EL (cell line): ENCODE data around the gene PAPOLA.
"Not testable (repeated sequence)": the region's sequence is repeated elsewhere in the genome, so short reads cannot be mapped to it uniquely, and the experiment has no call there.

Source experiments
- DNase-seq: peaks from one replicate; pipeline ENCODE4 v3.0.0-alpha.2; 2016

PAPOLA gene

DNA sequence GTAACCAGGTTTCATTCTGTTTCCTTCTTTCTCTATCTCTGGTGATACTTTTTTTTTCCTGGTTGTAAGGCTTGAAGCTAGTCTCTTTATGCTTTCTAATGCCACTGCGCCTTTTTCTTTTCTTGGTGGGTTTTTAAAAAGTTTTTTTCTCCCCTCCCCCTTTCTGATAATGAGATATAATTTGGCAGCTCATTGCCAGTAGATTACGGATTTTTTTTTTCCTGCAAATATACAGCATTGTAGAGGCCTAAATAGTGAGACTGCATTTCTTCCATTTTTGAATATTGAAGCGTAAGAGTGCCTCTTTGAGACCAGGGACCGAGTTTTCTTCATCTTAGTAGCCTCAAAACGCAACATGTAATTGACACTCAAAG is 1.1 kb downstream of the PAPOLA start:
- no peak for DNase-seq

DNA sequence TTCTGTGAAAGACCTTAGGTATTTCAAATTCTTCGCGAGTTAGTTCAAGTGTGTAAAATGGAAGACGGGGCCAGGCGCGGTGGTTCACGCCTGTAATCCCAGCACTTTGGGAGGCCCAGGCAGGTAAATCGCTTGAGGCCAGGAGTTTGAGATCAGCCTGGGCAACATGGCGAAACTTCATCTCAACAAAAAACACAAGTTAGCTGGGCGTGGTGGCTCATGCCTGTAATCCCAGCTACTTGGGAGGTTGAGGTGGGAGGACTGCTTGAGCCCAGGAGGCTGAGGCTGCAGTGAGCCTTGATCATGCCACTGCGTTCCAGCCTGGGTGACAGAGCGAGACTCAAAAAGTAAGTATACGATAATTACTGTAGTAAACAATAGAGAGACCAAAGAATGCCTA is 2.2 kb downstream of the PAPOLA start:
- DNase-seq: not testable (repeated sequence)

DNA sequence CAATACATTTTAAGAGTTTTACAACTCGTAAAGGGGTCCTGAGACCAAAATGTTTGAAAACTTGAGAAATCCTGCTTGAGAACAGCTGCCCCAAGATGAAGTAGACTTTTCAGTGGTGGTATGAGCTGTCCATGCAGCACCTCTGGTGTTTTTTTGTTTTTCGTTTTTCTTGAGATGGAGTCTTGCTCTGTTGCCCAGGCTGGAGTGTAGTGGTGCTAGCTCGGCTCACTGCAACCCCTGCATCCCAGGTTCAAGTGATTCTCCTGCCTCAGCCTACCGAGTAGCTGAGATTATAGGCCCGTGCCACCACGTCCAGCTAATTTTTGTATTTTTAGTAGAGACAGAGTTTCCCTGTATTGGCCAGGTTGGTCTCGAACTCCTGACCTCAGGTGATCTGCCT is 5.5 kb downstream of the PAPOLA start:
- DNase-seq: no peak

DNA sequence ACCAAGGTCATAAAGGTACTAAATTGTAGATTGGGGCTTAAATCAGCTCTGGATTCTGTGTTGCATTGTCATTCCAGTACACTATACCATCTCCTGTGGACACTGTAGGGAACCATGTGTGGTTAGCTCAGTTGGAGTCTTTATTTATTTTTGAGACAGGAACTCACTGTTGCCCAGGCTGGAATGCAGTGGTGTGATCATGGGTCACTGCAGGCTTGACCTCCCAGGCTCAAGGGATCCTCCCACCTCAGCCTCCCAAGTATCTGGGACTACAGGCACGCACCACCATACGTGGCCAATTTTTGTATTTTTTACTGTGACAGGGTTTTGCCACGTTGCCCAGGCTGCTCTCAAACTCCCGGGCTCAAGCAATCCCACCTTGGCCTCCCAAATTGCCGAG is 6.7 kb downstream of the PAPOLA start:
- peak; percentile 35 for DNase-seq

DNA sequence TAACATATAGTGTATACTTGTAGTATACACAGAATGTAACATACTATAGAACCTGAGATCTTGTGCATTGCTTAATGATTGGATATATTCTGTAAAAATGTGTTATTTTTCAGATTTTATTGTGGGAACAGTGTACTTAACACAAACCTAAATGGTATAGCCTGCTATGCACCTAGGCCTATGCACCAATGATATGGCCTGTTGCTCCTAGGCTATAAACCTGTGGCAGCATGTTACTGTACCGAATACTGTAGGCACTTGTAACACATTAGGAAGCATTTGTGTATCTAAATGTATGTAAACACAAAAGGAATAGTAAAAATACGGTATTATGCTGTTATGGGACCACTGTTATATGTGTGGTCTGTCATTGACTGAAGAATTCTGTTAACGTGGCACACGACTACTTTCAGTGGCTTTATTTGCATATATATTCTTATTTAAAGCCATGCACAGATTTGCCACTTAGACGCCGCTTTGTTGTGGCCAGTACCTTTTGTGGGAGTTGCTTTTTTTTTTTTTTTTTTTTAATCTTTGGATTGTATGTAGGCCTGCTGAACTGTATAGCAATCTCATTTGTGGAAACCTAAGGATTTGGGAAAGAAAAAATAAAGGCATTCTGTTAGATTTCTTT is 7.4 kb downstream of the PAPOLA start:
- no peak for DNase-seq

DNA sequence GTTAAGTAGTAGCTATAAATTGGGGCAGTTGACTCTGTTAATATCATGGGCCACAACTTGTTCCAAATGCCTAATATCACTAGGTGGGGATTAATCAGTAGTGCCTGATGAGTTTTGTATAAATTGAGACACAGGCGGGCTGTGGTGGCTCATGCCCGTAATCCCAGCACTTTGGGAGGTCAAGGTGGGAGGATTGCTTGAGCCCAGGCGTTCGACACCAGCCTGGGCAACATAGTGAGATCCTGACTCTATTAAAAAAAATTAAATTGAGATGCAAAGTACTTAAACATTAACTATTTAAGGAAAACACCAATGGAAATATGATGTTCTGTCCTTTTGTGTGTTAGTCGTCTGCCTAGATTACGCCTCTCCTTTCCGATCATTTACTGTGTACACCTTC is 9.0 kb downstream of the PAPOLA start:
- DNase-seq: no peak

DNA sequence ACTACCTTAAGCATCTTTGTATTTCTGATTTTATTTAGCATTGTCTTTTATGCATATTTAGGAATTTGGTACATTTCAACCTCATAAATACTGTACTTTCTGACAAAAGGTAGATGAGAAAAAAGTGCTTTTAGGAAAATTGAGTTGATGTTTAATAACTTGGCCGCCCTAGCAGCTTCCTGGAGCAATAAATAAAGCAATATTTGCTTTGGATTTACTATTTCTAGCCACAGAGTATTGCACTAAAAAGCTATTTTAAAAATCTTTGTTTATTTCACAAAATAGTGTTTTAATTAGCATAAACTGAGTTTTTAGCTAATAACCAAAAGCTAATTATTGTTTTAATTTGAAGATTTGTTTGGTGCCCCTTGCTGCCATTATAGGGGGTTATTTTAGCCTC is 9.5 kb downstream of the PAPOLA start:
- no peak for DNase-seq

DNA sequence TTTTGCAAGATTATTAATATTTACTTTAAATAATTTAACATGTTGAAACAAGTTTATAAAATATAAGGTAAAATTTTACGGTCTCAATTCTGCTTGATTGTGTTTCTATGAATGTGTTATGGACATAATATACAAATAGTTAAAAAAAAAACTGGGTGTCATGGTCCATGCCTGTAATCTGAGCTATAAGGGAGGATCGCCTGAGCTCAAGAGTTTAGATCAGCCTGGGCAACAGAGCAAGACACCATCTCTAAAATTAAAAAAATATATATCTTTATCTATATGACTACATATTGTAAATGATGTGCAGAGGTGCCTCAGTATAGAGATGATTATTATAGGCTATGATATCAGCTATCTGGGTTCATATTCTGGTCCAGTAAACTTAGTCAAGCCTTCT is 9.9 kb downstream of the PAPOLA start:
- DNase-seq: no peak

DNA sequence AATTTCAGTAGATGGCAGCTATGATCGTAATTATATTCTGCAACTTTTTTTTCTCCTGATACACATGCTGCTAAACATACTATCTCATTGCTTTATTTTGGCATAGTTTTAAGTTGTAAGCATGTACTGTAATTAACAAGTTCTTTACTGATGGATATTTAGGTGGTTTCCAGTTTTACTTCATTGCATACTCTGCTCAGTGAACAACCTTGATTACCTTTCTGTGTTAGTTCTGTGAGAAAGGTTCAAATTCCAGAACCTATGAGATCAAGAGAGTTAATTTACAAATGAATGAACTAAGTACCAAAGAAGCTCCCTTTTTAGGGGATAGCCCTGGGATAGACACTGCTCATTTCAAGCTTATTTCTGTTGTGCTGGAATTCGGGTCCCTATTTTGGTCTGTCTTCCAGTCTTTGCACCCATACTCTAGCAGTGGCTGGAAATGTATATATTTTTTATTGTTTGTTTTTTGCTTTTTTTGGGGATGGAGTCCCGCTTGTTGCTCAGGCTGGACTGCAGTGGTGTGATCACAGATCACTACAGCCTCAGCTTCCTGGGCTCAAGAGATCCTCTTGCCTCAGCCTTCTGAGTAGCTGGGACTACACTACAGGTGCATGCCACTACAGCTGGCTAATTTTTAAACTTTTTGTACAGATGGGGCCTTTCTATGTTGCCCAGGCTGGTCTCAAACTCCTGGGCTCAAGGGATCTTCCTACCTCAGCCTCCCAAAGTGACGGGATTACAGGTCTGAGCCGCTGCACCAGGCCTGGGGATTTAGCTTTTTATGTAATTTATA is 10.6 kb downstream of the PAPOLA start:
- DNase-seq: no peak

DNA sequence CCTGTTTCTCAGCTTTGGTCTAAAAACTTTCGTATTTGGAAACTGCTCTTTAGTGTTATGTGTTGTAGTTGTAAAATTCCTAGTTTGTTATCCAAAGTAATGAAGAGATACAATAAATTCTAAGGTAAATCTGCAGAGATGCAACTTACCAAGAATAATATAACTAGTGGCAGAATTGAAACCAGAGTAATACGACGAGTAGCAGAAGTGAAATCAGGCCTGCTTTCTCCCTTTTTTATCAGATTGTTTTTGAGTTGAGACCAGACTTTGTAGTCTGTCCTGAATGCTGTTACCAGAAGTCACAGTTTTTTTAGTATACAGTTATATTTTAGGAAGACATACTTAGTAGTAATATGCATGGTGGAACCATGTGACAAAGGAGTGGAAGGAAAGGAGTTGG is 12.5 kb downstream of the PAPOLA start:
- no peak for DNase-seq

DNA sequence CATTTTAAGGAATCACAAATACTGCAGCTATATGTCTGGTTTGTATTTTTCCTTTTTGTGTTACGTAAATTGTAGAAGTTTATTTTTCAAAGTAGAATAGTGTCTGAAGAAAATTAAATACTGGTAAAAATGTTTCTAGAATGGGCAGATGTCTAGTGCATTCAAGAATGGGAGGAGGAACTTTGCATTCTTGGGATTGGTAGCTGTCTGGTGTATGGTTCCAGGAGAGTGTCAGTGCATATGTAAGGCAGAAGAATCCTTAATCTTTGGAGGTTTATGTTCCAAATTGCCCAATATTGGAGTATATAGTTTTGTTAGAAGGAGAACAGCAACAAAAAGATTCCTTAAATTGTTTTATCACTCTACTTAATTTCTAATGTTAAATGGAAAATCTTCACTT is 13.5 kb downstream of the PAPOLA start:
- DNase-seq: no peak

DNA sequence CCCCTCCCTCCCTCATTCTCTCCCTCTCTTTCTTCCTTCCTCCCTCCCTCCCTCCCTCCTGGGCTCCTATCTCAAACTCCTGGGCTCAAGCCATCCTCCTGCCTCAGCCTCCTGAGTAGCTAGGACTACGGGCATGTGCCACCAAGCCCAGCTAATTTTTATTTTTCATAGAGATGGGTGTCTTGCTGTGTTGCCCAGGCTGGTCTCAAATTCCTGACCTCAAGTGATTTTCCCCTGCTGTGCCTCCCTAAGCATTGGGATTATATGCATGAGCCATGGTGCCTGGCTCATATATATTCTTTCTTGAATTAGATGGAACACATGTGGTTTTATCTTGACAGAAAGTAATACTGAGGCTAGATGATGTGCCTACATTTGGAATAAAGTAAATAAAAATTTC is 14.2 kb downstream of the PAPOLA start:
- DNase-seq: no peak

DNA sequence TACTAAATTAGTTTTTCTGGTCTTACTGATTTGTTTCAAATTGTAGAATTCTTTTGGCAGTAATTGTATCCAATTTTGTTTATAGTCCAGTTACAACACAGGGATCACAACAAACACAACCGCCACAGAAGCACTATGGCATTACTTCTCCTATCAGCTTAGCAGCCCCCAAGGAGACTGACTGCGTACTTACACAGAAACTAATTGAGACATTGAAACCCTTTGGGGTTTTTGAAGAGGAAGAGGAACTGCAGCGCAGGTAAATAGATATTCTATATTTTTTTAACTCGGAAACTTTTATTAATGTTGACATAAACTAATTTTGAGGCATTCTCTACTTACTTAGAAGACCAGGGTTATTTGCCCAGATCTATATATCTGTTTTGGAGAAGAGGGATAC is 17.8 kb downstream of the PAPOLA start:
- DNase-seq: no peak

DNA sequence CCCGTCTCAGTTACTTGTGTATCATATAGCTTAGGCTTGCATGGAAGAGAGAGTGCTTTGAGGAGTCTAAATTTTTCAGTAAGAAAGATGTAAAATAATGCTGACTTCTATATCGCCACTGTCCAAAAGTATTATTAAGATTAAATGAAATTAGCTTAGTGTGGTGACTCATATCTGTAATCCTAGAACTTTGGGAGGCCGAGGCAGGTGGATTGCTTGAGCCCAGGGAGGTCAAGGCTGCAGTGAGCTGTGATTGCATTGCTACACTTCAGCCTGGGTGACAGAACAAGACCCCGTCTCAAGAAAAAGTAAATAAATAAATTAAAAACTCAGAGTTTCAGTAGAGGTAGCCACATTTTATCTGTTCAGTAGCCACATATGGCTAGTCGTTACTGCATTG is 23.3 kb downstream of the PAPOLA start:
- DNase-seq: no peak

DNA sequence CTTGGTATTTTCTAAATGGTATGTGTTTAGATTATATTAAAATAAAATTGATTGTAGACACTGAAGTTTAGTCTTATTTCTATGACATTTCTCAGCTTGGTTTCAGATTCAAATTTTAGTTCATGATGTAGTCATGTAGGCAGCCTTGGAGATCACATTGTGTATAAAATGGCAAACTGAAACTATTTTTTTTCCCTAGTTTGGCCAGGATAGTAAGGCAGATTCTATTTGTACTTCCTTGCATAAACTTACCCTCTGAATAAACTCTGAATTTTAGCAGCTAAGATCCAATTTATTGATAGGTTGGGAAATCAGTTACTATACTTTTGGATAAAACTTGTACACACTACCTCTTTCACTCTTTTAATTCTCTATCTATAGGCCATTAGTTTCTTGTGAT is 30.4 kb downstream of the PAPOLA start:
- DNase-seq: no peak

DNA sequence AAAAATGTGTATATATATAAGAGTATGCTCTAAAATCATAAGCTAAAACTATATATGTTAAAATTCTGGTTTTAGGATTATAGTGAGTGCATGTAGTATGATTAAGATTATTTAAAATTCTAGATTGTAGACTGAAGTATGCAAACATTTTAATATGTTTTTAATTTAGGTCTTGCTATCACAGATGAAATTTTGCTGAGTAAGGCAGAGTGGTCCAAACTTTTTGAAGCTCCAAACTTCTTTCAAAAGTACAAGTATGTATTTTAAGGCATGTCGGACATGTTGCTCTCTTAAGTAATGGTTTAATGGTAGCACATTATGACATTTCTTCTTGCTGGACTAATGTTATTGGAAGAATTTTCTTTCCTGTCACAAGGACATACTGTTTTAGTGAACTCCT is 34.6 kb downstream of the PAPOLA start:
- DNase-seq: no peak

DNA sequence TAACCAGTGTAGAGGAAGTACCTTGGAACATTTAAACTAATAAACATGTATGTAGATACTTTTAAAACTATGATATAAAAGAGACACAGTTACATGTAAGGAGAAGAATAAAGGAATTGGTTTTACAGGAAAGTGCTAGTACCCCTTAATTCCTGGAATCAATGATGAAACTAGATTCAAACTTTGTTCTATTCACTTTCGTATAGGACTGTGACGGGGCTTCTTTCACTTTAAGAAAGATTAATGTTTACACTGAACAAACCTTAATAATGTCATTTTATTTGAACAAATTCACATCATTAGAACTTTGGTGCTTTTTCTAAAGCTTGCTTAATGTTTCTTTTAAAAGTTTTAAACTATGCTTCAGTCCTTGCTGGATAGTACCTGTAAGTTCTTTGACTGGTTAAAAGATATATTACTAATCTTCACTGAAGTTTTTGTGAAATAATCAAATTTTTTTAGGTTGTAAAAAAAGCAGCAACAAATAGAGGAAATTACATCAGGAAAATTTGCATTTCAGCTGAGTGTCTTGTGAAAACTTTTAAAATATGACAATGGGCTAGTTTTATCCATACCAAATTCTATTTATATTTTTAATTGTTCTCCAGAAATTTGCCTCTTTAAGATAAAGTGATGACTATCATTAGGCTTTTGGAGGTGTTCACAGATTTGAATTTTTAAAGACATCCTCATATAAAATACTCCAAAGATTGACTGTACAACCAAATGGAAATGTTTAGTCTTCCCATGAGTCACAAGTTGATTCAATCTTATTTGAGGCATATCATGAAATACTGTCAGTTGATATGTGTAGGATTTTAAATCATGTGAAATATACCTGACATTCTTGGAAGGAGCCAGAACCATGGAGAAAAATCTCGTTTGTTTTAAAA is 36.2 kb downstream of the PAPOLA start:
- no peak for DNase-seq

DNA sequence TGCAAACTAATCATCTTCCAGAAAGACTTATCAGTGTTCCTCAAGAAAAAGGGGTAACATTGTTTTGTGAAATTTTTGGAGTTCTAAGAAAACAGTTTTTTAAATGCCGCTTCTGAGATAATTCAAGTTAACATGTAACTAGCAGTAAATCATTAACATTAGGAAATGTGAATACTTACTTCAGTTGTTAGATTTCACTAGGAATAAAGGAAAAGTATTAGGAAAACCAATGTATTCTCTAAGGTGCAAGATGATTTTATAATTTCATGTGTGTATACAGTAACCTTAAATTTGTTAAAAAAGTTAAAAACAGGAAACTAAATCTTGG is 36.8 kb downstream of the PAPOLA start:
- DNase-seq: no peak

DNA sequence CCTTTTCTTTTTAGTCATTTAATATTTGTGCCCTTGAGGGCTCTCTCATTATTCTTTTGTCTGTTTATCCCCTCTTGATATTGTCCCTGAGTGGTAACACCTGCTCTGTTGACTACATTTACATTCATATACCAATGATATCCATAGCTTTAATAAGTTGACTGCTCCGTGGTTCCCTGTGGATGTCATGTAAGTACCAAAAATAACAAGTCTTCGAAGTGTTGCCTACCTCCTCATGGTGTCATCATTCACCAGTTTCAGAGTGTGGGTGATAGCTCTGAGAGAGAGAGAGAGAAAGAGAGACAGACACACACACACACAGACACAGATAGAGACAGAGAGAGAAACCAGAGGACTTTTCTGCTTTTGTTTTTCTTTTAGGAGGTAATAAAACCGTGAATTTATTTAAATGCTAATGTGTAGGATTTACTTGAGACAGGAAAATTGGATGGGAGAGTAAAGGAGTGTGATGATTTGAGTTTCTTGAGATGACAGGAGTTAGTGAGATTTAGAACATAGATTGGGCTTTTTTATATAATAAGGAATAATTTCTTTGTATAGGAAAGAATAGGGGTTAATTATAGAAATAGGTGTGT is 52.2 kb downstream of the PAPOLA start:
- no peak for DNase-seq

DNA sequence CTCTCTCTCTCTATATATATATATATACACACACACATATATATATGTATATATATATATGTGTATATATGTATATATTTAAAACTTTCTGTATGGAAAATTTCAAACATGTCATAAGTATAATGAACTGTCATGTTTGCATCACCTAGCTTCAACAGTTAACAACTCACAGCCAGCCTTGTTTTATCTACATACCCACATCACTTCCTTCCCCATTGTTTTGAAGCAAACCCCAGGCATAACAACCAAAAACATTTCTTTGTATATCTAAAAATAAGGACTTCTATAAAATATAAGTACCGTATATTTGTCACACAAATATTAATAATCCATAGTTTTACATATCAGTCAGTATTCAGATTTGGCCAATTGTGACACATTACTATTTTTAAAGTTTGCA is 57.4 kb downstream of the PAPOLA start:
- no peak for DNase-seq

DNA sequence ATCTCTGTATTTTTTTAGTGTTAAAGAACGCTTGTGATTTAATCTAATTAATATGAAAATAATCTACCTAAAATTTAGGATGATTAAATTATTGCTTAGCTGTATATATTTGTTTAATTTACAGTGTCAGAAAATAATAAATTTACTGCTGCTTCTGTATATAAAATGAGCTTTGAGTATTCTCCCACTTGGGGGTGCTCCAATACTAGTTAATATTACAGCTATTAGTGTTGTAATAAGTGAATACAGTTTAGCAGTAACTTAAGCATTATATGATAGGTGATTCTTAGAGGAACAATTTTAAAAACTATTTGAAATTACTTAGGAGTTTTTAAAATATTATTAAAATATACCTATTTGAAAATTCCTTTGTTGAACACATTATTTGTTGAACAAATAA is 62.2 kb downstream of the PAPOLA start:
- DNase-seq: no peak

DNA sequence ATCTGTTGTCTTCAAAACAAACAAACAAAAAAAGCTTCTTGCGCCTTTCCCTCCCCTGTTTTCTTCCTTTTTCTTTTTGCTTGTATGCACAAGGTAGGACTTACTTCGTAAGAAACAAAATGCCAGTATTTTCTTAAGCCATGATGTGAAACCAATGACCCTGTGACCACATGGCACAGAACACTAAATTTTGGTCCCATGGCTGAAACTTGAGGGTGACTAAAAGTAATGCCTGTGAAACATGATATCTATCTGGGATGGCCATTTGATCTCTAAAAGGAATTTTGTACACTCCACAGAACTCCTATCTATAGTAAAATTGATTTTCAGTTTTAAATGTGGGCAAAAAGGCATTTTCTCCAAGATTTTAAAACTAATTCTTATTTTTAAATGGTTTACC is 63.6 kb downstream of the PAPOLA start:
- DNase-seq: no peak

DNA sequence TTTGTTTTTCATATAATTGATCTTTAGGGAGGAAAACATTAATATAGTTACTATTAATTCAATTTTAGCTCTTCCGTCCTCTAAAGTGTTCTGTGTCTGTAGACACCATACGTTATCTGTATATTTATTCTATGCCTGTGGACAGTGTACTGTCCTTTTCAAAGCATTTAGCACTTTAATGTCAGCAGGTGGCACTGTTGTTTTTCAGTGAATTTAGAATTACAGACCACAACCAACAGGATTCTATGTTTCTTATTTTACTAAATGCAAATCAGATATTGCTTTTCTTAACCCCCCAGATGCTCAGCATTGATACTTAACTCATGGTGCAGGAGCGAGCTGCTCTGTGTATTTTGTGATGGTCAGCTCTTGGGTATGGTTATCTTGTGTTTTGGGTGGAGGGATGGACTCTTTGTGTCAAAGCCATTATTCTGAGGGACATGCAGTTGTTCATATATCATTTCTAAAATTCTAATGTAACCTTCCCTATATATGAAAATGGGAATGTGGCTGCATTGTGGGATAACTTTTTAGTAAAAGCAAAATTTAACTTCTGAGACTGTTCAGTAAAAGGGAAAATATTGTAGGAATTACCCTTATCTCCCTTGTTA is 65.2 kb downstream of the PAPOLA start:
- peak; percentile 41 for DNase-seq
